Measurements from ENCODE around the gene MRO.
"Not testable (repeated sequence)": the region's sequence is repeated elsewhere in the genome, so short reads cannot be mapped to it uniquely, and the experiment has no call there.

MRO gene

GRCh38 chr18:50786864-50787263 lies 33.0 kb downstream of the MRO start:
- FAIRE-seq = no peak
- TF ChIP-seq SPI1 (IDR thresholded peaks at IDR 0.05; ENCODE audit: low read depth, low read length) (no peak), PAX5 (IDR thresholded peaks at IDR 0.05; ENCODE audit: insufficient read depth, low read length, severe bottlenecking) (no peak), POLR2AphosphoS5 (IDR thresholded peaks at IDR 0.05; ENCODE audit: low read depth, low read length) (no peak), TAF1 (IDR thresholded peaks at IDR 0.05; ENCODE audit: low read depth, low read length) (no peak), POU2F2 (IDR thresholded peaks at IDR 0.05; ENCODE audit: low read depth, low read length) (no peak), POLR2A (IDR thresholded peaks at IDR 0.05; ENCODE audit: low read depth, low read length) (no peak)
- no peak for DNase-seq (ENCODE audit: insufficient read length, low spot score)

GRCh38 chr18:50783553-50783952 lies 36.3 kb downstream of the MRO start:
- no peak for TF ChIP-seq POLR2A (IDR thresholded peaks at IDR 0.05; ENCODE audit: low read depth, low read length)
- no peak for TF ChIP-seq POLR2AphosphoS5 (IDR thresholded peaks at IDR 0.05; ENCODE audit: low read depth, low read length)
- no peak for TF ChIP-seq TAF1 (IDR thresholded peaks at IDR 0.05; ENCODE audit: low read depth, low read length)
- TF ChIP-seq POU2F2 (IDR thresholded peaks at IDR 0.05; ENCODE audit: low read depth, low read length) = no peak
- no peak for TF ChIP-seq PAX5 (IDR thresholded peaks at IDR 0.05; ENCODE audit: insufficient read depth, low read length, severe bottlenecking)
- TF ChIP-seq SPI1 (IDR thresholded peaks at IDR 0.05; ENCODE audit: low read depth, low read length) = no peak
- FAIRE-seq (no peak), DNase-seq (ENCODE audit: insufficient read length, low spot score) (no peak)

GRCh38 chr18:50779021-50779420 lies 40.8 kb downstream of the MRO start:
- not testable (repeated sequence) for DNase-seq (ENCODE audit: insufficient read length, low spot score); FAIRE-seq

DNA sequence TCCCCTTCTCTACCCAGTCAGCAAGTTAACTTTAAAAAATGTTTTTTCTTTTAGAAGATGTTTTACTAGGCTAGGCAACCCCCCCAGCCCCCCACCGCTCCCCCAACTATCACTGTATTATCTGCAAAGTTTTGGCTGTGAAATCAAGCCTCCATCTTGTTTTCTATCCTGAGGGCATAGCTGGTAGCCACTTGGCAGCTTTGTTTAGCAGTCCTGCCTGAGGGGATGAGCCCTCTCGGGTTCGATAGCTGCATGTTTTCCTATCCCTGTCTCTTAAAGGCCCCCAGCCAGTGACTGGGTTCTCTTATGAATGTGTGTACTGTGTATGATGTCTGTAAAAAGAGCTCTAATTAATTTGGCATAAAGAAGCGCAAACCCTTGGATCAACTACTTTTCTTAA lies 43.4 kb downstream of the MRO start:
- TF ChIP-seq SPI1 (IDR thresholded peaks at IDR 0.05; ENCODE audit: low read depth, low read length) (no peak), TAF1 (IDR thresholded peaks at IDR 0.05; ENCODE audit: low read depth, low read length) (no peak), POU2F2 (IDR thresholded peaks at IDR 0.05; ENCODE audit: low read depth, low read length) (no peak), POLR2A (IDR thresholded peaks at IDR 0.05; ENCODE audit: low read depth, low read length) (no peak), PAX5 (IDR thresholded peaks at IDR 0.05; ENCODE audit: insufficient read depth, low read length, severe bottlenecking) (no peak), POLR2AphosphoS5 (IDR thresholded peaks at IDR 0.05; ENCODE audit: low read depth, low read length) (no peak)
- no peak for DNase-seq (ENCODE audit: insufficient read length, low spot score)
- FAIRE-seq = no peak

- no peak for FAIRE-seq
- TF ChIP-seq POLR2A (IDR thresholded peaks at IDR 0.05; ENCODE audit: low read depth, low read length) = no peak
- TF ChIP-seq SPI1 (IDR thresholded peaks at IDR 0.05; ENCODE audit: low read depth, low read length) = no peak
- no peak for TF ChIP-seq POU2F2 (IDR thresholded peaks at IDR 0.05; ENCODE audit: low read depth, low read length)
- no peak for TF ChIP-seq PAX5 (IDR thresholded peaks at IDR 0.05; ENCODE audit: insufficient read depth, low read length, severe bottlenecking)
- TF ChIP-seq TAF1 (IDR thresholded peaks at IDR 0.05; ENCODE audit: low read depth, low read length) = no peak
- TF ChIP-seq POLR2AphosphoS5 (IDR thresholded peaks at IDR 0.05; ENCODE audit: low read depth, low read length) = no peak
- no peak for DNase-seq (ENCODE audit: insufficient read length, low spot score)
Measured at GRCh38 chr18:50775726-50776125, 44.1 kb downstream of the MRO start.

DNA sequence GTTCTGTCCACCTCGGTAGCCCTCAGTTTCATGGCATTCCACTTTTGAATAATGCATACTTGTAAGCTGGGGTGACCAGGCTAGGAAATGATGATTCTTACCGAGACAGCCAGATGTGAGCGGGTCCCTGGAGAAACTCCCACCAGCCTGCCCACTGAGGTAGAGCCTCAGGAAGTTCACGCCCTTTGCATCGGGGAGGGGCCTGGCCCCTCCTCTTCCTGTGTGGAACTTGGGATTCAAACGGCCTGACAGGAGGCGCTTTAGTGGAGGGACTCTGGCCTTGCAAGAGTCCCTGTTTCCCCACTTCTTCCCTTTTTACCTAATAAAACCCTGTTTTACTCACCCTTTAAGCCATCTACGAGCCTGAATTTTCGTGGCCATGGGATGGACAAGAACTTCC lies 44.6 kb downstream of the MRO start:
- no peak for TF ChIP-seq POLR2A (IDR thresholded peaks at IDR 0.05; ENCODE audit: low read depth, low read length)
- TF ChIP-seq PAX5 (IDR thresholded peaks at IDR 0.05; ENCODE audit: insufficient read depth, low read length, severe bottlenecking) = no peak
- no peak for TF ChIP-seq SPI1 (IDR thresholded peaks at IDR 0.05; ENCODE audit: low read depth, low read length)
- no peak for TF ChIP-seq POLR2AphosphoS5 (IDR thresholded peaks at IDR 0.05; ENCODE audit: low read depth, low read length)
- no peak for TF ChIP-seq POU2F2 (IDR thresholded peaks at IDR 0.05; ENCODE audit: low read depth, low read length)
- TF ChIP-seq TAF1 (IDR thresholded peaks at IDR 0.05; ENCODE audit: low read depth, low read length) = no peak
- DNase-seq (ENCODE audit: insufficient read length, low spot score) (no peak), FAIRE-seq (no peak)

DNA sequence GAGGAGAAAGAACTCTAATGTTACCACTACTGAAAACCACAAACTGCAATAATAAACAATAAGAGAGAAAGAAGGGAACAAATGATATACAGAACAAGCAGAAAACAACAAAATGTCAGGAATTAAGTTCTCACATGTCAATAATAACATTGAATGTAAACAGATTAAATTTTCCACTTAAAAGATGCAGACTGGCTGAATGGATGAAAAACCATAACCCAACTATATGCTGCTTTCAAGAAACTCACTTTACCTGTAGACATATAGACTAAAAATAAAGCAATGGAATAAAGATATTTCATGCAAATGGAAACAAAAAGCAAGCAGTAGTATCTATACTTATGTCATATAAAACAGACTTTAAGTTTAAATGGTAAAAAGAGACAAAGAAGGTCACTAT lies 50.4 kb downstream of the MRO start:
- TF ChIP-seq TAF1 (IDR thresholded peaks at IDR 0.05; ENCODE audit: low read depth, low read length) (no peak), POLR2AphosphoS5 (IDR thresholded peaks at IDR 0.05; ENCODE audit: low read depth, low read length) (no peak), POU2F2 (IDR thresholded peaks at IDR 0.05; ENCODE audit: low read depth, low read length) (no peak), SPI1 (IDR thresholded peaks at IDR 0.05; ENCODE audit: low read depth, low read length) (no peak), PAX5 (IDR thresholded peaks at IDR 0.05; ENCODE audit: insufficient read depth, low read length, severe bottlenecking) (no peak), POLR2A (IDR thresholded peaks at IDR 0.05; ENCODE audit: low read depth, low read length) (no peak)
- FAIRE-seq (no peak), DNase-seq (ENCODE audit: insufficient read length, low spot score) (no peak)

GRCh38 chr18:50757358-50757757 lies 62.5 kb downstream of the MRO start:
- FAIRE-seq (no peak), DNase-seq (ENCODE audit: insufficient read length, low spot score) (no peak)
- TF ChIP-seq POLR2A (IDR thresholded peaks at IDR 0.05; ENCODE audit: low read depth, low read length) (no peak), POLR2AphosphoS5 (IDR thresholded peaks at IDR 0.05; ENCODE audit: low read depth, low read length) (no peak), POU2F2 (IDR thresholded peaks at IDR 0.05; ENCODE audit: low read depth, low read length) (no peak), SPI1 (IDR thresholded peaks at IDR 0.05; ENCODE audit: low read depth, low read length) (no peak), PAX5 (IDR thresholded peaks at IDR 0.05; ENCODE audit: insufficient read depth, low read length, severe bottlenecking) (no peak), TAF1 (IDR thresholded peaks at IDR 0.05; ENCODE audit: low read depth, low read length) (no peak)

GRCh38 chr18:50754297-50754696 lies 65.5 kb downstream of the MRO start:
- DNase-seq (ENCODE audit: insufficient read length, low spot score) (no peak), FAIRE-seq (no peak)
- no peak for TF ChIP-seq POLR2AphosphoS5 (IDR thresholded peaks at IDR 0.05; ENCODE audit: low read depth, low read length)
- no peak for TF ChIP-seq SPI1 (IDR thresholded peaks at IDR 0.05; ENCODE audit: low read depth, low read length)
- TF ChIP-seq TAF1 (IDR thresholded peaks at IDR 0.05; ENCODE audit: low read depth, low read length) = no peak
- TF ChIP-seq POLR2A (IDR thresholded peaks at IDR 0.05; ENCODE audit: low read depth, low read length) = no peak

DNA sequence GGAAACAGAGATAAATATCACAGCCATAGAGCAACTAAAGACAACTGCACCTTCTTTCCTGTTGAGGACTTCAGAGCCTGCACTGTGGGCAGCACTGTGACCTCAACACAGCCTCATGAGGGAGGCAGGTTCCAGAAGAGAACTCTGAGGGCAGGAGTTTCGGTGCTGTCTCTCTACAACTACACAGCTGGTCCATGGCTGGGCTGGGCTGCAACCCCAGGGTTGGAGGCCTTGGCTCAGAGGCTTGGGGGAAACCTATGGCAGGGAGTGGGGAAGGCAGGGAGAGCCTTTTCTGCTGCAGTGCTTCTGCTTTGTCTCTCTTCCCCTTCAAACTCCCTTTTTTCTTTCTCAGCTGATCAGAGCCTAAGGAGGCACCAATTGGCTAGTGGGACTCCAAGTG lies 66.5 kb downstream of the MRO start:
- DNase-seq (ENCODE audit: insufficient read length, low spot score) = no peak
- no peak for TF ChIP-seq PAX5 (IDR thresholded peaks at IDR 0.05; ENCODE audit: insufficient read depth, low read length, severe bottlenecking)
- no peak for TF ChIP-seq POLR2AphosphoS5 (IDR thresholded peaks at IDR 0.05; ENCODE audit: low read depth, low read length)
- no peak for TF ChIP-seq SPI1 (IDR thresholded peaks at IDR 0.05; ENCODE audit: low read depth, low read length)
- TF ChIP-seq POU2F2 (IDR thresholded peaks at IDR 0.05; ENCODE audit: low read depth, low read length) = no peak
- no peak for TF ChIP-seq TAF1 (IDR thresholded peaks at IDR 0.05; ENCODE audit: low read depth, low read length)
- no peak for TF ChIP-seq POLR2A (IDR thresholded peaks at IDR 0.05; ENCODE audit: low read depth, low read length)
- no peak for FAIRE-seq
